Measurements from ENCODE around the gene DNAJB5. TPM values are rescaled to one million over a fixed set of nuclear protein-coding genes. Genes with fewer than 3 reads are reported as not detected.

The DNAJB5 gene
- total RNA-seq, 1 donor from 2014 or later = 27.3 TPM

DNA sequence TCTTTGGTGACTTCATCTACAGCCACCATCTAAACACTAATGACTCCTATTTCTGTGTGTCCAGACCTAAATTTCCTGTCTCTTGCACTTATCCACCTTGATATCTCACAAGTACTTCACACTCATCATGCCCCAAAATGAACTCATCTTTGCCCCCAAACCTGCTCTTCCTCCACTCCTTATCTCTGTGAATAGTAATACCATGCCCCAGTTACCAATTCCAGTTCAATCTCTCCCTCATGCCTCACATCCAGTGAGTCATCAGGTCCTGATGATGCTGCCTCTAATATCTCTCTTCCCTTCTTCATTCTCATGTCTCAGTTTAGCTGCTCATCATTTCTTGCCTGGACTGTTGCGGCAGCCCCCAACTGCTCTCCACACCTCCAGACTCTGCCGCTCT lies 14.9 kb upstream of the DNAJB5 start:
- Histone ChIP-seq H2AFZ (ENCODE audit: low read depth, low read length) (no peak overlapping the region), H3K4me2 (ENCODE audit: low read length) (no peak overlapping the region), H3K27ac (ENCODE audit: low read depth, low read length) (no peak overlapping the region), H3K4me3 (ENCODE audit: insufficient read depth, low read depth, low read length) (no peak overlapping the region), H4K20me1 (ENCODE audit: insufficient read depth, low read length) (no peaks in the 10 kb centered on the region), H3K27me3 (ENCODE audit: insufficient read depth, low read length) (peaks cover 31% of the 10 kb centered on the region), H3K9me3 (ENCODE audit: insufficient read depth, low read depth, low read length) (no peaks in the 10 kb centered on the region), H3K36me3 (ENCODE audit: insufficient read depth, low read length) (no peaks in the 10 kb centered on the region), H3K9ac (ENCODE audit: low read length) (no peak overlapping the region), H3K79me2 (ENCODE audit: insufficient read depth, low read length) (no peaks in the 10 kb centered on the region), H3K4me1 (ENCODE audit: insufficient read depth, low read length) (no peaks in the 10 kb centered on the region)
- FAIRE-seq (no peak), DNase-seq (ENCODE audit: low read depth) (no peak)
- Mint-ChIP-seq H3K27ac (ENCODE audit: unreplicated experiment) (no peak overlapping the region), H3K9me3 (ENCODE audit: unreplicated experiment) (no peaks in the 10 kb centered on the region), H3K27me3 (ENCODE audit: low read depth, unreplicated experiment) (peaks cover 51% of the 10 kb centered on the region), H3K36me3 (ENCODE audit: low read depth, unreplicated experiment) (no peaks in the 10 kb centered on the region), H3K4me1 (ENCODE audit: low read depth, unreplicated experiment) (no peaks in the 10 kb centered on the region), H3K4me3 (ENCODE audit: unreplicated experiment) (no peak overlapping the region)
- TF ChIP-seq, protein P1, sequence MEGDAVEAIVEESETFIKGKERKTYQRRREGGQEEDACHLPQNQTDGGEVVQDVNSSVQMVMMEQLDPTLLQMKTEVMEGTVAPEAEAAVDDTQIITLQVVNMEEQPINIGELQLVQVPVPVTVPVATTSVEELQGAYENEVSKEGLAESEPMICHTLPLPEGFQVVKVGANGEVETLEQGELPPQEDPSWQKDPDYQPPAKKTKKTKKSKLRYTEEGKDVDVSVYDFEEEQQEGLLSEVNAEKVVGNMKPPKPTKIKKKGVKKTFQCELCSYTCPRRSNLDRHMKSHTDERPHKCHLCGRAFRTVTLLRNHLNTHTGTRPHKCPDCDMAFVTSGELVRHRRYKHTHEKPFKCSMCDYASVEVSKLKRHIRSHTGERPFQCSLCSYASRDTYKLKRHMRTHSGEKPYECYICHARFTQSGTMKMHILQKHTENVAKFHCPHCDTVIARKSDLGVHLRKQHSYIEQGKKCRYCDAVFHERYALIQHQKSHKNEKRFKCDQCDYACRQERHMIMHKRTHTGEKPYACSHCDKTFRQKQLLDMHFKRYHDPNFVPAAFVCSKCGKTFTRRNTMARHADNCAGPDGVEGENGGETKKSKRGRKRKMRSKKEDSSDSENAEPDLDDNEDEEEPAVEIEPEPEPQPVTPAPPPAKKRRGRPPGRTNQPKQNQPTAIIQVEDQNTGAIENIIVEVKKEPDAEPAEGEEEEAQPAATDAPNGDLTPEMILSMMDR (IDR thresholded peaks at IDR 0.05; ENCODE audit: insufficient read depth, low read depth, low read length) = no peak
- no peak for TF ChIP-seq EZH2 (IDR thresholded peaks at IDR 0.05; ENCODE audit: insufficient read depth, low read length)

DNA sequence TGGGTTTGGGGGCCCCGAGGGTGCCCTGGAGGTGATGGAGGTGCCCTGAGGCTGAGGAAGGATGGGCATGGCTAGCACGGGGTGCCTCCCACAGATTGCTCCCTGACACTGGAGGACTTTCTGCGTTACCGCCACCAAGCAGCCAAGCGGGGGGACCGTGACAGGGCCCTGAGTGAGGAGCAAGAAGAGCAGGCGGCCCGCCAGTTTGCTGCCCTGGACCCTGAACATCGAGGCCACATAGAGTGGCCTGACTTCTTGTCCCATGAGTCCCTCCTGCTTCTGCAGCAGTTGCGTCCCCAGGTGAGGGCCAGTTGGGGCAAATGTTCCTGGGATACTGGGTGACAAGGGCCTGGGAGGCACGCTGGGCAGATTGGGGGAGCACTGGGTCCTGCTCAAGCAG lies 13.1 kb upstream of the DNAJB5 start:
- Mint-ChIP-seq H3K4me1 (ENCODE audit: low read depth, unreplicated experiment) (no peaks in the 10 kb centered on the region), H3K9me3 (ENCODE audit: unreplicated experiment) (no peaks in the 10 kb centered on the region), H3K27me3 (ENCODE audit: low read depth, unreplicated experiment) (peaks cover 59% of the 10 kb centered on the region), H3K4me3 (ENCODE audit: unreplicated experiment) (no peak overlapping the region), H3K36me3 (ENCODE audit: low read depth, unreplicated experiment) (no peaks in the 10 kb centered on the region), H3K27ac (ENCODE audit: unreplicated experiment) (no peak overlapping the region)
- TF ChIP-seq, protein P1 (IDR thresholded peaks at IDR 0.05; ENCODE audit: insufficient read depth, low read depth, low read length) = no peak
- no peak for TF ChIP-seq EZH2 (IDR thresholded peaks at IDR 0.05; ENCODE audit: insufficient read depth, low read length)
- no peak for FAIRE-seq
- Histone ChIP-seq H3K4me1 (ENCODE audit: insufficient read depth, low read length) (no peaks in the 10 kb centered on the region), H2AFZ (ENCODE audit: low read depth, low read length) (no peak overlapping the region), H3K9ac (ENCODE audit: low read length) (no peak overlapping the region), H3K27me3 (ENCODE audit: insufficient read depth, low read length) (peaks cover 27% of the 10 kb centered on the region), H3K27ac (ENCODE audit: low read depth, low read length) (no peak overlapping the region), H3K4me3 (ENCODE audit: insufficient read depth, low read depth, low read length) (no peak overlapping the region), H3K9me3 (ENCODE audit: insufficient read depth, low read depth, low read length) (no peaks in the 10 kb centered on the region), H4K20me1 (ENCODE audit: insufficient read depth, low read length) (no peaks in the 10 kb centered on the region), H3K36me3 (ENCODE audit: insufficient read depth, low read length) (no peaks in the 10 kb centered on the region), H3K4me2 (ENCODE audit: low read length) (no peak overlapping the region), H3K79me2 (ENCODE audit: insufficient read depth, low read length) (no peaks in the 10 kb centered on the region)
- DNase-seq (ENCODE audit: low read depth) = no peak

DNA sequence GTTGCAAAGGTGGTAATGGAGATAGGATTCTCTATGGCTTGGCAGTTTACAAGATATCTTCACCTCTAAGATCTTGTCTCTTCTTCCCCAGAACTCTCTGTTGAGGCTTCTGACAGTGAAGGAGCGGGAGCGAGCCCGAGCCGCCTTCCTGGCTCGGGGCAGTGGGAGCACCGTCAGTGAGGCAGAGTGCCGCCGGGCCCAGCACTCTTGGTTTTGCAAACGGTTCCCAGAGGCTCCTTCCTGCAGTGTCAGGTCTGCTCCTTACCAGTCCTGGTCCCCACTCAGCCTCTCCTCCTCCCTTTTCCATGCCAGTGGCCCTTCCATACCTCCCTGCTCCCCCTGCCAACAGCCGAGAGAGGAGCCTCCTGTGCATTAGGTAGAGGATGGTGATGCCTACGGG lies 12.6 kb upstream of the DNAJB5 start:
- Histone ChIP-seq H3K9ac (ENCODE audit: low read length) (no peak overlapping the region), H3K4me3 (ENCODE audit: insufficient read depth, low read depth, low read length) (no peak overlapping the region), H3K27me3 (ENCODE audit: insufficient read depth, low read length) (peaks cover 28% of the 10 kb centered on the region), H3K36me3 (ENCODE audit: insufficient read depth, low read length) (no peaks in the 10 kb centered on the region), H3K27ac (ENCODE audit: low read depth, low read length) (no peak overlapping the region), H3K4me2 (ENCODE audit: low read length) (no peak overlapping the region), H4K20me1 (ENCODE audit: insufficient read depth, low read length) (no peaks in the 10 kb centered on the region), H3K9me3 (ENCODE audit: insufficient read depth, low read depth, low read length) (no peaks in the 10 kb centered on the region), H3K4me1 (ENCODE audit: insufficient read depth, low read length) (no peaks in the 10 kb centered on the region), H2AFZ (ENCODE audit: low read depth, low read length) (no peak overlapping the region), H3K79me2 (ENCODE audit: insufficient read depth, low read length) (no peaks in the 10 kb centered on the region)
- DNase-seq (ENCODE audit: low read depth) (no peak), FAIRE-seq (no peak)
- H3K9me3 Mint-ChIP-seq (ENCODE audit: unreplicated experiment) = no peaks in the 10 kb centered on the region
- H3K4me1 Mint-ChIP-seq (ENCODE audit: low read depth, unreplicated experiment) = no peaks in the 10 kb centered on the region
- no peak overlapping the region for H3K27ac Mint-ChIP-seq (ENCODE audit: unreplicated experiment)
- peaks cover 56% of the 10 kb centered on the region for H3K27me3 Mint-ChIP-seq (ENCODE audit: low read depth, unreplicated experiment)
- H3K4me3 Mint-ChIP-seq (ENCODE audit: unreplicated experiment) = no peak overlapping the region
- H3K36me3 Mint-ChIP-seq (ENCODE audit: low read depth, unreplicated experiment) = no peaks in the 10 kb centered on the region
- no peak for TF ChIP-seq EZH2 (IDR thresholded peaks at IDR 0.05; ENCODE audit: insufficient read depth, low read length)
- TF ChIP-seq, protein P1 (IDR thresholded peaks at IDR 0.05; ENCODE audit: insufficient read depth, low read depth, low read length) = no peak
